ENCODE measurements around the gene UBE2A. TPM values are rescaled to one million over a fixed set of nuclear protein-coding genes. Genes with fewer than 3 reads are reported as not detected.

The UBE2A gene
- total and polyA plus RNA-seq, 2 of the 13 experiments (the other 11 are each of a cell fraction or from before 2014, with no cell fraction given), result 17.0 to 30.5 TPM

DNA sequence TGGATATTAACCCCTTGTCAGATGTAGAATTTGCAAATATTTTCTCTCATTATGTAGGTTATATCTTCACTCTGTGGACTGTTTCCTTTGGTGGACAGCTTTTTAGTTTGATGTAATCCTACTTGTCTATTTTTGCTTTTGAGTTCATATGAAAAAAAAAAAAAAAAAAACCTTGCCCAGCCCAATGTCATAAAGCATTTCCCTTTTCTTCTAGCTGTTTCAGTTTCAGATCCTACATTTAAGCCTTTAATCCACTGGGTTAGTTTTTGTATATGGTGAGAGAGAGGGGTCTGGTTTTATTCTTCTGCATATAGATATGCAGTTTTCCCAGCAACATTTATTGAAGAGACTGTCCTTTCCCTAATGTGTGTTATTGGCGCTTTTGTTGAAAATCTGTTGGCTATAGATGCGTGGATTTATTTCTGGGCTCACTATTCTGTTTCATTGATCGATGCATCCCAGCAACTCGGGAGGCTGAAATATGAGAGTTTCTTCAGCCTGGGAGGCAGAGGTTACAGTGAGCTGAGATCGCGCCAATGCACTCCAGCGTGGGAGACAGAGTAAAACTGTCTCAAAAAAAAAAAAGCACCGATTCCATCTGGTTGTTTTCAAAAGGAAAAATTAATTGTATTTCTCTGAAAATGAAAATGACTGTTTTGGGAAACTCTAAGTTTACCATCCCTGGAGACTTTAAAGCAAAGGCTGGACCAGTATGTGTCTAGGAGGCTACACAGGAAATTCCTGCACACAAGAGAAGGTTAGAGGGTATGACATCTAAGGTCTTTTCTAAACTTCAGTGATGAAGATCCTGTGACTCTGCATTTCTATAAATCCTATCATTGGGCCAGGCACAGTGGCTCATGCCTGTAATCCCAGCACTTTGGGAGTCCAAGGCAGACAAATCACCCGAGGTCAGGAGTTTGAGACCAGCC, 44.8 kb upstream of the UBE2A start:
- WGBS (ENCODE audit: low lambda C conversion rate), result 87% methylated on average over 8 of the region's 9 CpGs
- FAIRE-seq, result no peak

DNA sequence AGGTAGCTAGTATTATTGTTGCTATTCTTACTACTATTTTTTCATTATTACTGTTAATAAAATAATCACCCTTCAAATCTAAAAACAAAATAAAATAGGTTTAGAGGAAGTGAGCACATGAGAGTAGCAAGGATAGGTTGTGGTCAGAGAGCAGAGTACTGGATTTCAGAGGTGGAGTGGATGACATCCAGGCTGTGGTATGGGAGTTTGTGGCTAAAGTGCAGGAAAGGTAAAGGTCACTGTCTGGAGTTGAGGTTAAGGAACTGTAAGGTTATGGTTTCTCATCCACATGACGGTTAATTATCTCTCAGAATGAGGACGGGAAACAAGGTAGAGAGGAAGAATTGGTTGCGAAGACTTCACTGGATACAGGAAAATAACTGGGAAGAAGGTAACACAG, 36.9 kb upstream of the UBE2A start:
- POLR2A ChIA-PET, result no interaction called here
- FAIRE-seq (no peak), ATAC-seq (no peak), DNase-seq (ENCODE audit: low spot score) (no peak)
- no peaks in the 10 kb centered on the region for H3K79me2 ChIP-seq (ENCODE audit: insufficient read depth, low read length)
- BruUV-seq (replicated peaks), result no TSS peak
- no peaks in the 10 kb centered on the region for H3K27me3 ChIP-seq (ENCODE audit: control insufficient read depth in 1 of 2, insufficient read depth in 2 of 2, low read length in 2 of 2)
- no peak overlapping the region for H2AFZ ChIP-seq (ENCODE audit: low read length)
- no peak overlapping the region for H3K9ac ChIP-seq (ENCODE audit: insufficient read depth, low read depth, low read length)
- no peaks in the 10 kb centered on the region for H3K9me3 ChIP-seq (ENCODE audit: low read length)
- 65% methylated on average over 3 of the region's 3 CpGs for WGBS (ENCODE audit: low lambda C conversion rate)
- in situ Hi-C loops (cut with HindIII; ENCODE audit: extremely low pct_ligation_motif_present, low pct_unique_long_range_greater_than_20kb), result no loop called here
- peaks cover 0 to 9% of the 10 kb centered on the region in 2 experiments; a peak in 2 of 5 replicates for H3K36me3 ChIP-seq (replicated peaks in 1 of 2; ENCODE audit: control insufficient read depth in 1 of 2, insufficient read depth in 2 of 2, low read length in 2 of 2)
- H3K4me3 ChIP-seq (replicated peaks in 1 of 3; ENCODE audit: insufficient read depth in 1 of 3, low read depth in 2 of 3, low read length in 3 of 3), result no peak overlapping the region
- no peak for TF ChIP-seq BORCS8-MEF2B (CRISPR knock-in tag; IDR thresholded peaks at IDR 0.05)
- TF ChIP-seq ZBTB1 (CRISPR knock-in tag; IDR thresholded peaks at IDR 0.05; ENCODE audit: borderline replicate concordance), result no peak
- TF ChIP-seq ETS1 (CRISPR knock-in tag; IDR thresholded peaks at IDR 0.05), result no peak
- no peak for TF ChIP-seq NFKBIZ (CRISPR knock-in tag; IDR thresholded peaks at IDR 0.05)
- TF ChIP-seq MATR3 (CRISPR knock-in tag; IDR thresholded peaks at IDR 0.05), result no peak
- no peak overlapping the region for H3K4me2 ChIP-seq (ENCODE audit: low read depth, low read length)
- no peaks in the 10 kb centered on the region for H4K20me1 ChIP-seq (ENCODE audit: insufficient read depth, low read length)
- CTCF ChIA-PET (ENCODE audit: low intra/inter-chr PET ratio, low total read pairs), result no interaction called here
- H3K4me1 ChIP-seq (ENCODE audit: insufficient read depth, low read length), result no peaks in the 10 kb centered on the region
- intact Hi-C loops (cut with micrococcal nuclease; ENCODE audit: unreplicated experiment), result no loop called here
- H3K27ac ChIP-seq (ENCODE audit: extremely low read length, insufficient read depth, low read length), result no peak overlapping the region

More for the DNA sequence above, 44.8 kb upstream of the UBE2A start:
- ATAC-seq (no peak), DNase-seq (ENCODE audit: low spot score) (no peak)
- Histone ChIP-seq H4K20me1 (ENCODE audit: insufficient read depth, low read length) (no peaks in the 10 kb centered on the region), H3K79me2 (ENCODE audit: insufficient read depth, low read length) (no peaks in the 10 kb centered on the region), H3K9ac (ENCODE audit: insufficient read depth, low read depth, low read length) (no peak overlapping the region), H3K27ac (ENCODE audit: extremely low read length, insufficient read depth, low read length) (no peak overlapping the region), H3K27me3 (ENCODE audit: control insufficient read depth in 1 of 2, insufficient read depth in 2 of 2, low read length in 2 of 2) (no peaks in the 10 kb centered on the region), H3K4me3 (replicated peaks in 1 of 3; ENCODE audit: insufficient read depth in 1 of 3, low read depth in 2 of 3, low read length in 3 of 3) (no peak overlapping the region), H3K9me3 (ENCODE audit: low read length) (no peaks in the 10 kb centered on the region), H3K4me1 (ENCODE audit: insufficient read depth, low read length) (no peaks in the 10 kb centered on the region), H3K36me3 (replicated peaks in 1 of 2; ENCODE audit: control insufficient read depth in 1 of 2, insufficient read depth in 2 of 2, low read length in 2 of 2) (no peaks in the 10 kb centered on the region), H2AFZ (ENCODE audit: low read length) (no peak overlapping the region), H3K4me2 (ENCODE audit: low read depth, low read length) (no peak overlapping the region)
- BruUV-seq (replicated peaks), result no TSS peak
- POLR2A ChIA-PET, result no interaction called here
- CTCF ChIA-PET (ENCODE audit: low intra/inter-chr PET ratio, low total read pairs), result no interaction called here
- in situ Hi-C loops (cut with HindIII; ENCODE audit: extremely low pct_ligation_motif_present, low pct_unique_long_range_greater_than_20kb), result no loop called here
- intact Hi-C loops (cut with micrococcal nuclease; ENCODE audit: unreplicated experiment), result no loop called here
- no peak for TF ChIP-seq ZBTB33 (CRISPR knock-in tag; IDR thresholded peaks at IDR 0.05)
- no peak for TF ChIP-seq SMARCE1 (IDR thresholded peaks at IDR 0.05; ENCODE audit: borderline replicate concordance)

Data from HepG2 (cell line).